Ishikawa (cell line): ENCODE measurements around the gene NUCB1.

Experiments
- CREB1 ChIP-seq: IDR thresholded peaks from 2 replicates; pipeline ENCODE4 v1.6.1; 2012; ENCODE audit warnings: low read depth
- EGR1 ChIP-seq: IDR thresholded peaks from 2 replicates; pipeline ENCODE4 v1.6.1; 2012
- RAD21 ChIP-seq: IDR thresholded peaks from 2 replicates; pipeline ENCODE4 v1.6.1; 2012; ENCODE audit warnings: low read depth
- TCF12 ChIP-seq: IDR thresholded peaks from 2 replicates; pipeline ENCODE4 v1.6.1; 2012; ENCODE audit warnings: low read depth
- YY1 ChIP-seq: IDR thresholded peaks from 2 replicates; pipeline ENCODE4 v1.6.1; 2012; ENCODE audit warnings: low read depth
- TF ChIP-seq, protein P1 (sequence below): IDR thresholded peaks from 2 replicates; pipeline ENCODE4 v1.6.1; 2012

DNA sequence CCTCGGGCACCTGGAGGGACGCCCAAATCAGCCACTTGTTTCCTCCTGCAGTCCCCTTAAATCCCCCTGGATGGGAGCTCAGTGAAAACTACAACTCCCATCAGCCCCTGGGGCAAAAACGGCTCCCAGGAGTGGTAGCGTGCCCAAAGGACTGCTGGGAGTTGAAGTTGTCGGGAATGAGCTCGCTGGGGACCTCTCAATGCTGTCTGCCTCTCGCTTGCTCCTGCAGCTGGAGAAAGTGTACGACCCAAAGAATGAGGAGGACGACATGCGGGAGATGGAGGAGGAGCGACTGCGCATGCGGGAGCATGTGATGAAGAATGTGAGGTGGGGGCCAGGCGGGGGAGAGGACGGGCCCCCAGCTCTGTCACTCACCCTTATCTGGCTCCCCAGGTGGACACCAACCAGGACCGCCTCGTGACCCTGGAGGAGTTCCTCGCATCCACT is 18.7 kb downstream of the NUCB1 start:
- TF ChIP-seq, protein P1, sequence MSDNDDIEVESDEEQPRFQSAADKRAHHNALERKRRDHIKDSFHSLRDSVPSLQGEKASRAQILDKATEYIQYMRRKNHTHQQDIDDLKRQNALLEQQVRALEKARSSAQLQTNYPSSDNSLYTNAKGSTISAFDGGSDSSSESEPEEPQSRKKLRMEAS: no peak
- no peak for TF ChIP-seq TCF12
- TF ChIP-seq EGR1: no peak
- TF ChIP-seq CREB1: no peak
- TF ChIP-seq RAD21: no peak
- no peak for TF ChIP-seq YY1
